HUES48 (cell line): Measurements from ENCODE around the gene RRBP1.

Experiments
- H3K27ac ChIP-seq: one replicate; pipeline ENCODE4 v1.7.0; 2013; ENCODE audit warnings: low read depth, low read length, inconsistent platforms
- H3K27me3 ChIP-seq: 2 replicates; pipeline ENCODE4 v1.6.1; 2013; ENCODE audit warnings: mild to moderate bottlenecking, low read length; ENCODE audit not compliant: control insufficient read depth, insufficient read depth
- H3K36me3 ChIP-seq: 2 replicates; pipeline ENCODE4 v1.6.1; 2013; ENCODE audit warnings: low read length; ENCODE audit not compliant: control insufficient read depth, insufficient read depth
- H3K4me1 ChIP-seq: 2 replicates; pipeline ENCODE4 v1.6.1; 2013; ENCODE audit warnings: mild to moderate bottlenecking, low read length; ENCODE audit not compliant: control insufficient read depth, insufficient read depth
- H3K4me3 ChIP-seq: 2 replicates; pipeline ENCODE4 v1.5.1; 2013; ENCODE audit warnings: mild to moderate bottlenecking, low read depth, low read length
- H3K9ac ChIP-seq: 2 replicates; pipeline ENCODE4 v1.6.1; 2013; ENCODE audit warnings: mild to moderate bottlenecking, low read depth, low read length, moderate library complexity
- H3K9me3 ChIP-seq: 2 replicates; pipeline ENCODE4 v1.6.1; 2013; ENCODE audit warnings: low read length; ENCODE audit not compliant: control insufficient read depth, insufficient read depth

The RRBP1 gene

DNA sequence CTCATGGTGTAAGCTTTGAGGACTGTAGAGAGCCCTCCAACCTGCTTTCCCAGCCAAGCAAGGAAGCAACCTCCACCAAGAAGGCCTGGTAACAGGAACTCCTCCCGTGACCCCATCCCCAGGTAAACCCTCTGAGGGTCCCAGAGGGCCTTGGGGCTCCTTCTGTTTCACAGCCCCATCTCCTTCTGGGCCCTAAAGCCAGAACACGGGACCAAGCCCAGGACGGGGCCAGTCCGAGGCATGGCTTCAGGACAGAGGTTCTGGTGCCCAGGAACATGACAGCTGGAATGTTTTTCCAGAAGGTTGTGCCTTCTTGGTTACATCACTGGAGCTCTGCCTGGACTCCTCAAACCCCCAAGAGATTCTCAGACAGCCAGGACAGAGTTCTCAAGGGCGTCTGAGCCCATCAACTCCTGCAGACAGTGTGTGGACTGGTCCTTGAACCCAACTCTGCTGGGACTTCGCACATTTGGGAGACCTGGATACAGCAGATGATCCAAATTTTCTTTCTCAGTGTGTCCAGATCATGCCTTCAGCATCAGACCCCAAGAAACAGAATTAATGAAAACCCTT lies 43.1 kb downstream of the RRBP1 start:
- Histone ChIP-seq H3K9me3 (no peaks in the 10 kb centered on the region), H3K4me1 (no peaks in the 10 kb centered on the region), H3K36me3 (peaks cover 79% of the 10 kb centered on the region), H3K9ac (no peak overlapping the region), H3K27ac (no peak overlapping the region), H3K27me3 (no peaks in the 10 kb centered on the region), H3K4me3 (no peak overlapping the region)

DNA sequence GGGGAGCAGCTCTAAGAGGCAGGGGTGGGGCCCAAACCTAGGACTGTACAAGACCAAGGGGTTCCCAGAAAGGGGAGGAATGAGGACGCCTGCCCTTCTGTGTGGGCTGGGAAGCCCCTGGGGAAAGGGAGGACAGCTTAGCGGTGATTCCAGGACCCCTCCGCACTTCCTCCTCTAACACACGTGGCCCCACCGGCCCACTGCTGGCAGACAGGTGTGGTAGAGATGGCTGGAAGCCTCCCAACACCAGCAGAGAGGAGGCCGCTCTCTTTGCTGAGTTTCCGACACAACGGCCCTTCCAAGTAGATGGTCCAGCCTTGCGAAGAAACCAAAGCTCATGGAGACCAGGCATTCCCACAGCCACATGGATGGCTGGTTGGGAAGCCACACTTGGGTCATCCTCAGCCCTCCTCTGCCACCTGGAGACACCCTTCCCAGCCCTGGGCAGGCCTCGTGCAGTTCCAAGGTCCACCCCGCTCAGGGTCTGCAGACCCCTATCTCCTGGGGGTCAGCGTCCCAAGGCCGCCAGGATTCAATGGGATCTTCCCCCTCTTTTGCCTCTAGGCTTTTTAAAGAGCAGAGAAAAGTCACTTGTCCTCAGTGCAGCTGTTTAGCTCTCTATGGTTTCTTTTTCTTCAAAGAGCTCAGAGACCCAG lies 43.9 kb downstream of the RRBP1 start:
- H3K27ac ChIP-seq = no peak overlapping the region
- H3K9ac ChIP-seq = no peak overlapping the region

DNA sequence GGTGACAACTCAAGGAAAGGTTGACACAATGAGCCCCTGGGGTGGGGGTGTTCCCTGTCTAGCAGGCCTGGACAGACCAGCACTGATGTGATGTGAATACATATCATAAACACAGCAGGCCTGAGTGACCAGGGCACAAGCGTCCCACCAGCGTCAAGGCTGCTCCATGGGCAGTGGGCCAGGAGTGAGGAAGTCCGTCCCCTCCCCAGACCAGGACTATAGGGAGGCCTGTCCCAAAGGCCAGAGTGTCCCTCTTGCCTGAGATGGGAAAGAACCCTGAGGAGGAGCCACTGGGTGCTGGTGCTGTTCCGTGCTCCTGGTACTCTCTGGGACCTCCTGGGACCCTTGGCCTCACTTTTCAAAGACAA lies 44.6 kb downstream of the RRBP1 start:
- H3K9ac ChIP-seq = no peak overlapping the region
- H3K36me3 ChIP-seq = peaks cover 87% of the 10 kb centered on the region

More for the DNA sequence above, 43.9 kb downstream of the RRBP1 start:
- H3K36me3 ChIP-seq = peaks cover 87% of the 10 kb centered on the region
- H3K4me3 ChIP-seq = no peak overlapping the region
- H3K4me1 ChIP-seq = no peaks in the 10 kb centered on the region
- H3K9me3 ChIP-seq = no peaks in the 10 kb centered on the region
- no peaks in the 10 kb centered on the region for H3K27me3 ChIP-seq

DNA sequence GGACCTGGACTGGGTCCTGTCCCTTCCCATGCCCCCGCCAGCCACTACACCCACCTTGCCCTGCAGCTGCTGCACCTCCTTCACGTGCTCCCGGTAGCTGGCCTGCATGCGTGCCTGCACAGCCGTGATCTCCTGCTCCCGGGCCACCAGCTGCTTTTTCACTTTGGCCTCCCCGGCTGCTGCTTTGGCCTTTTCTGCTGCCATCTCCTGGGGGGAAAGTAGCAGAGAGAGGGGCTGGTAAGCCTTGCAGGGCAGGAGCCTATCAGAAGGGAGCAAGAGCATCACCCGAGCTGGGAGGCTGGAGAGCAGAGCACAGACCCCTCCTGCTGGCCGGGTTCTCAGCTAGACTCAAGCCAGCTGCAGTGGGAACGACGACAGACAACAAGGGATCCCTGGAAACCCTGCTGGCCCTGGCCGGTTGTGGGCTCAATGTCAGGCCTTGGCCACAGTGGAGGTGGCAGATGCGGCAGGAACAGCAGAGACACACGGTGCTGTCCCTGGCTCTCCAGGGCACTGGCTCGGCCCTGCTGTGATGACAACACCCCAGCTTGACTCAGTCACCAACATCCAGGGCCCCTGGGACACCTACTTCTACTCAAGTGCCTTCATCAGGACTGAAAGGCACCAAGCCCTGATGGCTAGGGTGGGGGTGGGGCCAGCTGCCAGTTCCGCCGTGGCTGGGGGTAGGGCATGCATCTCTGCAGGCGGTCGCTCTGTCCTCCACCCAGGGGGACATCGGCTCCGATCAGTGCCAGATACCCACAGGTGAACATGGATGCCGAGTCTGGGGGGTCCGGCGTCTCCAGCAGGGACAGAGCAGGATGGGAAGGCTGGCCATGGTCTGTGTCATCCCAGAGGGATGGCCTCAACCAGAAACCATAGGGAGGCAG lies 45.3 kb downstream of the RRBP1 start:
- H3K4me3 ChIP-seq = no peak overlapping the region
- no peaks in the 10 kb centered on the region for H3K9me3 ChIP-seq
- no peaks in the 10 kb centered on the region for H3K27me3 ChIP-seq
- H3K4me1 ChIP-seq = no peaks in the 10 kb centered on the region
- H3K27ac ChIP-seq = peak overlapping the region; percentile 46
- no peak overlapping the region for H3K9ac ChIP-seq
- H3K36me3 ChIP-seq = peaks cover 87% of the 10 kb centered on the region

More for the DNA sequence above, 44.6 kb downstream of the RRBP1 start:
- H3K27me3 ChIP-seq = no peaks in the 10 kb centered on the region
- H3K27ac ChIP-seq = no peak overlapping the region
- no peak overlapping the region for H3K4me3 ChIP-seq
- no peaks in the 10 kb centered on the region for H3K9me3 ChIP-seq
- H3K4me1 ChIP-seq = no peaks in the 10 kb centered on the region

DNA sequence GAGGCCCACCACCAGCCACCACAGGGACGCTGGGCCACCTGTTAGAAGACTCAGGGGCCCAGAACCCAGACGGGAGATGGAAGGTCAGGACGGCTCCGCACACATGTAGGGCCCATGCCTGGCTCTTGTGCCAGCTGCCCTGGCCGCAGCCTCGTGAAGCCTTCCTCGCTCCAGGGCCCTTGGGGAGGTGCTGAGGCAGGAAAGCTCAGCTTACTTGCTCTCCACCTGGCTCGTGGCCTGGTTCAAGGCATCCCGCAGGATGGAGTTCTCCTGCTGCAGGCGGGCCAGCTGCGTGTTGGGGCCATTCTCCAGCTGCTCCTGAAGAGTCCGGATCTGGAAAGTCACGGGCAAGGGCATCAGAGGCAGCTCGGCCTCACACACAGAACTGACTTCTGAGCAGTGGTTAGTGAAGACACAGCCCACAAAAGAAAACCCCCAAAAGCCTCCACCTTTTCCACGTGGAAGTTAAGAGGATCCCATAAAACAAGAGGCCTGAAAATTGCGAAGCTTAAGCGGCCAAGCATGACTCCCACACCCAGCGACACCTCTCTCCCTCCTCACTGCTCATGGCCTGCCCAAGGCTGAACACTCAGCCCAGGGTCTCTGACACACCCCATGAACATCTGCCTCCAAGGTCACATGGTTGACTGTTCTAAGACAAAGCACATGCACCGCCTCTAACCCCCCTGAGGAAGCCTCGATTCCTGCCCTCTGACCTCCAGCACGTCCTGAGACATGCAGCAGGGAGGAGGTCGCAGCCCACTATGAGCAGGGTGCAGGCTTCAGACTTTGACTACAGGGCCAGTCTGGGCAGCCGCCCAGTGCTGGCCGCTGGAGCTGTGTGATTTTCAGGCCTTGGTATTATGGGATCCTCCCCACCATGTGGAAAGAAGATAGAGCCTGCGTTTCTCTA lies 46.5 kb downstream of the RRBP1 start:
- no peaks in the 10 kb centered on the region for H3K4me1 ChIP-seq
- no peaks in the 10 kb centered on the region for H3K27me3 ChIP-seq
- H3K36me3 ChIP-seq = peaks cover 87% of the 10 kb centered on the region
- H3K27ac ChIP-seq = no peak overlapping the region
- no peak overlapping the region for H3K9ac ChIP-seq
- no peaks in the 10 kb centered on the region for H3K9me3 ChIP-seq
- no peak overlapping the region for H3K4me3 ChIP-seq

DNA sequence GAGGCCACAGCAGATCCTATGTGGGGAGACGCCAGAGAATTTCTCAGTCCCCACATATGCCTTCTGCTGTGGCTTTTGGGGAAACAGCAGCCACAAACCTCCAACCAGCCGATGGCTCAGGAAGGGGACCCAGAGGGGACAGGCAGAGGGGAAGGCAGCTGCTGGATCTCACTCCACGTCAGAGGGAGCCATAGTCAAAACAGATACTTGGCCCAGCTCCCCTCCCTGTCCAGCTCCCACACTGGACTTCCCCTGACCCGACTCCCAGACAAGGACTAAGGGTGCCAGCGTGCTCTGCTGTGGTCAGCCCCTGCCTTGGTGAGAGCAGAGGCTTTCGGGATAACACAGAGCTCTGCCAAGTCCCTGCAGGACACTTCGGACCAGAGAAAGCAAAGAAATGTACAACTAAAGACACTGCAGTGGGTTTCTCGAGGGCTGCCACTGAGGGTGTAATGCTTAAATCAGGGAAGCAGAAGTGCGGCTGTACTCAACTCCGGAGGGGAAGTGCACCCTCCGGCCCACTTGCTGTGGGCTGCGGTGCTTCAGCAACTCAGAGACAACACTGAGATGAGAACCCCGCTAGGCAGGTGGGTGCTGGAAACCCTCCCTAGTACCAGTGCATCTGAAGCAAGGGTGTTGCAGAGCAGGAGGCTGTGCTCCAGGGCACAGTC lies 47.2 kb downstream of the RRBP1 start:
- no peak overlapping the region for H3K4me3 ChIP-seq
- peaks cover 87% of the 10 kb centered on the region for H3K36me3 ChIP-seq
- no peak overlapping the region for H3K9ac ChIP-seq
- no peaks in the 10 kb centered on the region for H3K9me3 ChIP-seq
- no peak overlapping the region for H3K27ac ChIP-seq
- H3K27me3 ChIP-seq = no peaks in the 10 kb centered on the region
- H3K4me1 ChIP-seq = no peaks in the 10 kb centered on the region

DNA sequence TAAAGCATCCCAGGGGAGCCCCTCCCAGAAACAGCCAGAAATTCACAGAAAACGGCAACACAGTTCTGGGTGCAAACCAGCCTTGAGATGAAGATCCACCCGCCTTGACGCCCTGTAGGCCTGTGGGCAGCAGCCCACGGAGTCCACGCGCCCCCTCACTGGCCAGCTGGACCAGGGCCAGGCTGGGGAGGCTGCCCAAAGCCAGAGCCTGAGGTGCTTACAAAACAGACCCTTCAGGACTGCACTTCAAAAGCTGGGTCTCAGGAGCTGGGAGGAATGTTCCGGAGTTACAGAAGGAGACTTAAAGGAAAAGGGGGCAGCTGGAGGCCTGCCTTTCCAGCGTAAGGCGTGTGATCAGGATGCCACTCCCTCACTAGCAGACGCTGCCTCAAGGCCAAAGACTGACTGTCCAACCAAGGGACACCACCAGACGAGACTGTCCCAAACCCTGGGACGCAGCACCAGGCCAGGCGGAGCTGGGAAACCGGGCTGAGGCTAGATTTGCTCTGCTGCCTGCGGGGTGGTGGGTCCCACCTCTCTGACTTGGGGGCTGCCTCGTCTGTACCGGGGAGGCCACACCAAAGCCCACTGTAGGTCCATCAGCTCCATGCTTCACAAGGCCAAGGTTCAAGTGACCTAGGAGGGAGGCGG lies 48.1 kb downstream of the RRBP1 start:
- Histone ChIP-seq H3K36me3 (peaks cover 93% of the 10 kb centered on the region), H3K9ac (no peak overlapping the region), H3K27ac (no peak overlapping the region), H3K9me3 (no peaks in the 10 kb centered on the region), H3K27me3 (no peaks in the 10 kb centered on the region), H3K4me1 (no peaks in the 10 kb centered on the region), H3K4me3 (no peak overlapping the region)

DNA sequence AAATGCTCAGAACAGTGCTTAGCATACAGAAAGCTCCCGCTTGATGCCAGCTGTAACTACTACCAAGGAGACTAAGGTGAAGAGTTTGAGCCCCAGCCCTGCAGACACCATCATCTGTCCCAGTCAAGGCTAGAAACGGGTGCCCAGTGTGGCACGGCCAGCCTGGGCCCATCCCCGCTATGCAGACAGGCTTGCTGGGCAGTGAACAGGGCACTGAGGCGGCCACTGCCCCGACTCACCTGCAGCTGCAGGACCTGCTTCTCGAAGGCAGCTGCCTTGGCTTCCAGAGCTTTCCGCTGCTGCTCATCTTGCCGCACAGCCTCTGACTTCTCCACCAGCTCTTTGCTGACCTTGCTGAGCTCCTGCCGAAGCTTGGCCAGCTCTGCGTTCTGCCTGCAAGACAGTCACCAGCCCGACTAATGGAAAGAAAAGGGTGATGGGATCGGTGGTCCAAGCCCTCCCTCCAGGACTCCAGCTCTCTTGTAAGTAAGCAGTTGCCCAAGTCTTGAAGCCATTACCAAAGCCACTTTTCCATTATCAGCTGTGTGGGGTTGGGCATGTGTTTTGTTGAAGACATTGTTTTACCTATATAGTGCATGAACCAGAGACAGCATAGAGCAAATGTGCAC lies 48.7 kb downstream of the RRBP1 start:
- peaks cover 93% of the 10 kb centered on the region for H3K36me3 ChIP-seq
- no peak overlapping the region for H3K4me3 ChIP-seq
- H3K9me3 ChIP-seq = no peaks in the 10 kb centered on the region
- no peak overlapping the region for H3K27ac ChIP-seq
- H3K4me1 ChIP-seq = no peaks in the 10 kb centered on the region
- H3K9ac ChIP-seq = no peak overlapping the region
- no peaks in the 10 kb centered on the region for H3K27me3 ChIP-seq

DNA sequence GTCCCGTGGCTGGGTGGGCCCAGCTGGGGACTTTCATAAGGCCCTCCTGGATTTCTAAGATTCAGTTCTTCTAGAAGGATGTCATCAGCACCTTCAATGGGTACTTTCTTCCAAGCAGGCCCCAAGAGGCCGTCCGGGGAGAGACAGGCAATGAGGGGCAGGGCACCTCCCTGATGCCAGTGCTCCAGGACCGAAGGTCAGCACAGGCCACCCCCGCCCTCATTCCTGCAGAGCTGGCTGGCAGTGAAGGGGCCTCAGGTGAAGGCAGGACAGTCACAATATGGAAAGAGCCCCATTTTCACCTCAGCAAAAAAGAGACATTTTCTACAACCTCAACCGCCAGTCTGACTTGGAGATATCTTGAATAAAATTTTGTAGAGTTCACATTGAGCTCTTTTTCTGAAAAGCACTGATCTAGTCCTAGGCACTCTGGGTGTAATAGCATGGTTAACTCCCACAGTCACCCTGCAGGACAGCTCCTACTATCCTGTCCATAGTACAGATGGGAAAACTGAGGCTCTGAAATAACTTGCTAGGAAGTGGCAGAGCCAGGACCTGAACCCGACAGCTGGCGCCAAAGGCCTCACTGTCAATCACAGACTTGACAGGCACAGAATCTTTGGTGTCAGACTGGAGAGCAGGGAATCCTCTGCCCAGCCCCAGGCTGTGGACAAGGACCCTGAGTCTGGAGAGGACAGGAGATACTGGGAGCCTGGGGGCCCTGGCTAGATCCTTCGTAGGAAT lies 50.3 kb downstream of the RRBP1 start:
- no peaks in the 10 kb centered on the region for H3K27me3 ChIP-seq
- no peaks in the 10 kb centered on the region for H3K9me3 ChIP-seq
- H3K4me3 ChIP-seq = no peak overlapping the region
- peaks cover 97% of the 10 kb centered on the region for H3K36me3 ChIP-seq
- H3K27ac ChIP-seq = no peak overlapping the region
- H3K9ac ChIP-seq = no peak overlapping the region
- no peaks in the 10 kb centered on the region for H3K4me1 ChIP-seq
